PC-9 (cell line): ENCODE data around the gene ZNF718.

Source experiments
- CTCF ChIP-seq: fragments of 200-600 bp; sonication (generic); conservative IDR thresholded peaks from 2 replicates; pipeline ENCODE4 v1.6.1; 2017; ENCODE audit warnings: mixed run types, antibody characterized with exemption, mild to moderate bottlenecking, moderate library complexity
- EZH2 ChIP-seq: fragments of 200-600 bp; sonication (generic); IDR thresholded peaks from 2 replicates; pipeline ENCODE4 v1.8.0; 2017; ENCODE audit warnings: antibody characterized with exemption, low read depth

- TF ChIP-seq CTCF: no peak
- TF ChIP-seq EZH2: no peak
Observed at GRCh38 chr4:138935-139334, 14.6 kb downstream of the ZNF718 start.
